IMR-90 (cell line): ENCODE data around the gene ACYP2. TPM values are rescaled to one million over a fixed set of nuclear protein-coding genes. Genes with fewer than 3 reads are reported as not detected.

Experiments used
- ATAC-seq: fragments of 200-7000 bp; cut with Tn5 transposase; 2 replicates; pipeline ENCODE4 v1.9.1; 2020; ENCODE audit warnings: low read depth, mild to moderate bottlenecking, moderate library complexity
- BruUV-seq: library from RNA; stranded (reverse); fragments of 400-500 nt; replicated peaks from 2 replicates; lab custom pipeline; 2021; lab: Mats Ljungman, UMichigan
- CTCF ChIA-PET: fragments of 300-600 bp; formaldehyde crosslinking; extraction: SDS; loops from one replicate; lab custom pipeline; 2021; ENCODE audit warnings: antibody characterized with exemption; lab: Yijun Ruan, JAX
- POLR2A ChIA-PET: fragments of 300-600 bp; sonication (Branson Sonifier 250); formaldehyde crosslinking; loops from one replicate; lab custom pipeline; 2022; ENCODE audit warnings: antibody characterized with exemption; ENCODE audit not compliant: unreplicated experiment; lab: Charles Lee
- DNase-seq: peaks from one replicate; pipeline ENCODE4 v3.0.0; 2013
- H2AFZ ChIP-seq: replicated peaks from 2 replicates; pipeline ENCODE3; 2013; ENCODE audit warnings: low read length, mild to moderate bottlenecking; ENCODE audit not compliant: poor library complexity
- H2AK5ac ChIP-seq: 2 replicates; pipeline ENCODE4 v1.6.1; 2013; ENCODE audit warnings: low read depth, low read length, inconsistent platforms
- H2AK9ac ChIP-seq: replicated peaks from 2 replicates; pipeline ENCODE3; 2013; ENCODE audit warnings: mild to moderate bottlenecking, low read depth, low read length, moderate library complexity; ENCODE audit not compliant: poor library complexity
- H2BK120ac ChIP-seq: 2 replicates; pipeline ENCODE4 v1.6.1; 2013; ENCODE audit warnings: low read depth, low read length, inconsistent platforms
- H2BK15ac ChIP-seq: 3 replicates; pipeline ENCODE4 v1.6.1; 2013; ENCODE audit warnings: low read depth, low read length, inconsistent platforms
- H2BK20ac ChIP-seq: 2 replicates; pipeline ENCODE4 v1.6.1; 2013; ENCODE audit warnings: low read depth, mild to moderate bottlenecking, inconsistent platforms, low read length, moderate library complexity
- H2BK5ac ChIP-seq: 2 replicates; pipeline ENCODE4 v1.6.1; 2013; ENCODE audit warnings: mild to moderate bottlenecking, low read depth, low read length, inconsistent platforms; ENCODE audit not compliant: poor library complexity, severe bottlenecking
- H3K14ac ChIP-seq: replicated peaks from 2 replicates; pipeline ENCODE4 v1.6.1; 2013; ENCODE audit warnings: low read depth, low read length, inconsistent platforms
- H3K18ac ChIP-seq: 2 replicates; pipeline ENCODE4 v1.6.1; 2013; ENCODE audit warnings: low read depth, low read length, control low read depth
- H3K23ac ChIP-seq: 2 replicates; pipeline ENCODE4 v1.6.1; 2013; ENCODE audit warnings: low read depth, low read length, inconsistent platforms
- H3K27ac ChIP-seq: 2 replicates; pipeline ENCODE4 v1.5.1; 2013; ENCODE audit warnings: mild to moderate bottlenecking, control low read depth, low read length; ENCODE audit not compliant: insufficient read depth
- H3K27me3 ChIP-seq: 2 replicates; pipeline ENCODE4 v1.6.1; 2013; ENCODE audit warnings: low read length; ENCODE audit not compliant: control insufficient read depth, insufficient read depth
- H3K36me3 ChIP-seq: 2 replicates; pipeline ENCODE4 v1.6.1; 2013; ENCODE audit warnings: low read length, mixed read lengths; ENCODE audit not compliant: control insufficient read depth, insufficient read depth
- H3K4ac ChIP-seq: 2 replicates; pipeline ENCODE4 v1.6.1; 2013; ENCODE audit warnings: low read depth, low read length, inconsistent platforms
- H3K4me1 ChIP-seq: 2 replicates; pipeline ENCODE4 v1.6.1; 2013; ENCODE audit warnings: low read length, mixed read lengths; ENCODE audit not compliant: control insufficient read depth, insufficient read depth
- H3K4me2 ChIP-seq: 2 replicates; pipeline ENCODE4 v1.6.1; 2013; ENCODE audit warnings: low read depth, mild to moderate bottlenecking, control low read depth, low read length, moderate library complexity
- H3K4me3 ChIP-seq: 2 replicates; pipeline ENCODE4 v1.5.1; 2013; ENCODE audit warnings: low read depth, mild to moderate bottlenecking, control low read depth, low read length, moderate library complexity; ENCODE audit not compliant: insufficient read depth
- H3K56ac ChIP-seq: 2 replicates; pipeline ENCODE4 v1.6.1; 2013; ENCODE audit warnings: low read length, inconsistent platforms; ENCODE audit not compliant: insufficient read depth; ENCODE audit errors: extremely low read depth
- H3K79me1 ChIP-seq, 2 experiments: 2 replicates each; pipeline ENCODE4 v1.6.1; 2013; ENCODE audit warnings: low read length in 2 of 2, inconsistent platforms in 1 of 2, low read depth in 1 of 2
- H3K9ac ChIP-seq: 2 replicates; pipeline ENCODE4 v1.6.1; 2013; ENCODE audit warnings: low read depth, low read length, control low read depth
- H3K9me1 ChIP-seq: 2 replicates; pipeline ENCODE4 v1.6.1; 2013; ENCODE audit warnings: low read length, inconsistent platforms; ENCODE audit not compliant: insufficient read depth
- H3K9me3 ChIP-seq: 2 replicates; pipeline ENCODE4 v1.6.1; 2013; ENCODE audit warnings: low read length; ENCODE audit not compliant: control insufficient read depth, insufficient read depth
- H4K20me1 ChIP-seq: 2 replicates; pipeline ENCODE4 v1.6.1; 2013; ENCODE audit warnings: low read length, inconsistent platforms; ENCODE audit not compliant: insufficient read depth
- H4K5ac ChIP-seq: 2 replicates; pipeline ENCODE4 v1.6.1; 2013; ENCODE audit warnings: mild to moderate bottlenecking, low read depth, low read length, control low read depth
- H4K8ac ChIP-seq, 2 experiments: 2 replicates each; pipeline ENCODE4 v1.6.1; 2013; ENCODE audit warnings: low read depth in 2 of 2, low read length in 2 of 2, control low read depth in 1 of 2, inconsistent platforms in 1 of 2
- H4K91ac ChIP-seq: 2 replicates; pipeline ENCODE4 v1.6.1; 2013; ENCODE audit warnings: low read depth, low read length, inconsistent platforms; ENCODE audit not compliant: insufficient read depth
- BHLHE40 ChIP-seq: fragments of 150-350 bp; IDR thresholded peaks from 2 replicates; pipeline ENCODE4 v1.6.1; 2016; ENCODE audit warnings: mild to moderate bottlenecking, low read depth, low read length
- CHD1 ChIP-seq: IDR thresholded peaks from 2 replicates; pipeline ENCODE4 v1.6.1; 2012; ENCODE audit warnings: low read depth, low read length, improper control_type of control experiment
- FOS ChIP-seq: fragments of 150-350 bp; IDR thresholded peaks from 2 replicates; pipeline ENCODE4 v1.6.1; 2016; ENCODE audit warnings: low read depth, low read length
- MAFK ChIP-seq: IDR thresholded peaks from 2 replicates; pipeline ENCODE4 v1.6.1; 2012; ENCODE audit warnings: low read depth, low read length, improper control_type of control experiment
- NFE2L2 ChIP-seq: fragments of 150-350 bp; IDR thresholded peaks from 2 replicates; pipeline ENCODE4 v1.6.1; 2016; ENCODE audit warnings: low read depth, mild to moderate bottlenecking, low read length
- POLR2A ChIP-seq: IDR thresholded peaks from 2 replicates; pipeline ENCODE4 v1.6.1; 2012; ENCODE audit warnings: mild to moderate bottlenecking, low read depth, low read length
- RCOR1 ChIP-seq: IDR thresholded peaks from 2 replicates; pipeline ENCODE4 v1.6.1; 2012; ENCODE audit warnings: mild to moderate bottlenecking, low read length, improper control_type of control experiment; ENCODE audit not compliant: insufficient replicate concordance
- USF2 ChIP-seq: fragments of 150-350 bp; IDR thresholded peaks from 2 replicates; pipeline ENCODE4 v1.6.1; 2017; ENCODE audit warnings: mild to moderate bottlenecking, antibody characterized with exemption, low read length, low read depth
- dilution Hi-C: fragments of 300-500 bp; cut with HindIII; formaldehyde crosslinking; loops from one replicate; pipeline ENCODE4 v1.14.3; 2018; ENCODE audit warnings: low sequenced_read_pairs; ENCODE audit not compliant: unreplicated experiment
- in situ Hi-C: fragments of 300-500 bp; cut with MboI; formaldehyde crosslinking; loops from 3 replicates; pipeline ENCODE4 v1.14.3; 2019; ENCODE audit warnings: low sequenced_read_pairs, inconsistent platforms, mixed read lengths
- intact Hi-C: fragments of 100-400 bp; cut with micrococcal nuclease; formaldehyde crosslinking; loops from 2 replicates; pipeline ENCODE4 v1.10.0; 2022
- polyA plus RNA-seq, 3 experiments: library from polyadenylated mRNA; depleted of rRNA; stranded (reverse); fragments of >200 nt; gene quantifications; 2 replicates each; pipeline ENCODE4 v1.2.3, GENCODE V29; 2012; ENCODE audit warnings: low replicate concordance in 1 of 3
- total RNA-seq: library from RNA; depleted of rRNA; stranded (reverse); fragments of >200 nt; gene quantifications from 2 replicates; pipeline ENCODE4 v1.2.3, GENCODE V29; 2012
- TF ChIP-seq, protein P1 (sequence below): fragments of 150-350 bp; IDR thresholded peaks from 2 replicates; pipeline ENCODE4 v1.6.1; 2016; ENCODE audit warnings: low read depth, mild to moderate bottlenecking, low read length, moderate library complexity, borderline replicate concordance

ACYP2 gene
- total and polyA plus RNA-seq, 2 of the 4 experiments (the other 2 are of a cell fraction): 3.9 to 7.4 TPM

DNA sequence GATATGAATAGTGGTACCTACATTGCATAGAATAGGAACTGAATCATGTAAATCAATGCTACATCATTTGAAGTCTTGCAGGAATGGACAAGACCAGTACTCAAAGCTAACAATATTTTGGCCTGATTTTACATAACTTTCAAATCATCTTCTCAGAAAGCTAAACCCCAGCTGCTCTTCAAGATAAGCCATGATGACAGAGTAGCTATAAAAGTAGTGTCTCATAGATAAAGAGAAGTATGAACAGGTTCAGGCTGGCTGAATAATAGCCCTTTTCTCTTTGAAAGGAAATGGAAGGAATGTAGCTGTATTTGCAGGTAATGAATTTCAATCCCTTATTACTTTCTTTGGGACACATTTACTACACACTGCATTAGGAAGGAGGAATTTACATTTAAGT, 112.4 kb downstream of the ACYP2 start:
- Histone ChIP-seq H4K91ac (no peak overlapping the region), H3K4me1 (no peaks in the 10 kb centered on the region), H3K4me3 (no peak overlapping the region), H3K9ac (no peak overlapping the region), H2BK5ac (no peak overlapping the region), H3K79me1 (no peaks in the 10 kb centered on the region), H3K56ac (0 out of 2 replicates have a peak overlapping the region, but pooled peaks have one; percentile 14), H3K18ac (no peak overlapping the region), H4K20me1 (no peaks in the 10 kb centered on the region), H2BK15ac (no peak overlapping the region), H4K5ac (no peak overlapping the region), H2AK5ac (no peak overlapping the region), H3K14ac (no peak overlapping the region), H3K4ac (no peak overlapping the region), H4K8ac (no peak overlapping the region), H3K9me1 (no peaks in the 10 kb centered on the region), H3K9me3 (no peaks in the 10 kb centered on the region), H2BK20ac (no peak overlapping the region), H2BK120ac (no peak overlapping the region), H3K4me2 (no peak overlapping the region), H2AK9ac (no peak overlapping the region), H3K36me3 (no peaks in the 10 kb centered on the region), H3K23ac (no peak overlapping the region), H3K27ac (no peak overlapping the region), H2AFZ (no peak overlapping the region), H3K27me3 (no peaks in the 10 kb centered on the region)
- intact Hi-C loops (no loop called here), dilution Hi-C loops (no loop called here), in situ Hi-C loops (no loop called here)
- no TSS peak for BruUV-seq
- ATAC-seq (no peak), DNase-seq (no peak)
- CTCF ChIA-PET: no interaction called here
- POLR2A ChIA-PET: no interaction called here
- TF ChIP-seq USF2 (no peak), POLR2A (no peak), CHD1 (no peak), FOS (no peak), BHLHE40 (no peak), MAFK (no peak), NFE2L2 (no peak), RCOR1 (no peak)
- TF ChIP-seq, protein P1, sequence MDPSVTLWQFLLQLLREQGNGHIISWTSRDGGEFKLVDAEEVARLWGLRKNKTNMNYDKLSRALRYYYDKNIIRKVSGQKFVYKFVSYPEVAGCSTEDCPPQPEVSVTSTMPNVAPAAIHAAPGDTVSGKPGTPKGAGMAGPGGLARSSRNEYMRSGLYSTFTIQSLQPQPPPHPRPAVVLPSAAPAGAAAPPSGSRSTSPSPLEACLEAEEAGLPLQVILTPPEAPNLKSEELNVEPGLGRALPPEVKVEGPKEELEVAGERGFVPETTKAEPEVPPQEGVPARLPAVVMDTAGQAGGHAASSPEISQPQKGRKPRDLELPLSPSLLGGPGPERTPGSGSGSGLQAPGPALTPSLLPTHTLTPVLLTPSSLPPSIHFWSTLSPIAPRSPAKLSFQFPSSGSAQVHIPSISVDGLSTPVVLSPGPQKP: no peak
